BJ (cell line): Measurements from ENCODE around the gene LARP1. TPM values are rescaled to one million over a fixed set of nuclear protein-coding genes. Genes with fewer than 3 reads are reported as not detected.

Experiments
- CTCF ChIA-PET: fragments of 350-600 bp; formaldehyde crosslinking; extraction: SDS; loops from one replicate; lab custom pipeline; 2021; ENCODE audit warnings: antibody characterized with exemption, inconsistent platforms; lab: Yijun Ruan, JAX
- POLR2A ChIA-PET: fragments of 300-600 bp; sonication (Branson Sonifier 250); formaldehyde crosslinking; extraction: SDS; loops from one replicate; lab custom pipeline; 2021; ENCODE audit warnings: antibody characterized with exemption; lab: Charles Lee
- DNase-seq: peaks from one replicate; pipeline ENCODE4 v3.0.0-alpha.2; 2011; ENCODE audit warnings: low read depth
- H3K27me3 ChIP-seq: 2 replicates; pipeline ENCODE4 v1.6.0; 2011; ENCODE audit warnings: low read length; ENCODE audit not compliant: control insufficient read depth, insufficient read depth
- H3K36me3 ChIP-seq: 2 replicates; pipeline ENCODE4 v1.5.1; 2011; ENCODE audit warnings: low read length; ENCODE audit not compliant: control insufficient read depth, insufficient read depth
- H3K4me3 ChIP-seq: 2 replicates; pipeline ENCODE4 v1.5.1; 2011; ENCODE audit warnings: low read depth, mild to moderate bottlenecking, control low read depth, low read length
- polyA plus RNA-seq: library from polyadenylated mRNA; depleted of rRNA; stranded (reverse); fragments of >200 nt; gene quantifications from 2 replicates; pipeline ENCODE4 v1.2.3, GENCODE V29; 2011
- TF ChIP-seq, protein P1 (sequence below): IDR thresholded peaks from 2 replicates; pipeline ENCODE4 v1.5.1; 2011; ENCODE audit warnings: low read depth, mild to moderate bottlenecking, control low read depth, inconsistent platforms, low read length, moderate library complexity; ENCODE audit not compliant: insufficient read depth

The LARP1 gene
- polyA plus RNA-seq, 1 experiment = 59.0 TPM

DNA sequence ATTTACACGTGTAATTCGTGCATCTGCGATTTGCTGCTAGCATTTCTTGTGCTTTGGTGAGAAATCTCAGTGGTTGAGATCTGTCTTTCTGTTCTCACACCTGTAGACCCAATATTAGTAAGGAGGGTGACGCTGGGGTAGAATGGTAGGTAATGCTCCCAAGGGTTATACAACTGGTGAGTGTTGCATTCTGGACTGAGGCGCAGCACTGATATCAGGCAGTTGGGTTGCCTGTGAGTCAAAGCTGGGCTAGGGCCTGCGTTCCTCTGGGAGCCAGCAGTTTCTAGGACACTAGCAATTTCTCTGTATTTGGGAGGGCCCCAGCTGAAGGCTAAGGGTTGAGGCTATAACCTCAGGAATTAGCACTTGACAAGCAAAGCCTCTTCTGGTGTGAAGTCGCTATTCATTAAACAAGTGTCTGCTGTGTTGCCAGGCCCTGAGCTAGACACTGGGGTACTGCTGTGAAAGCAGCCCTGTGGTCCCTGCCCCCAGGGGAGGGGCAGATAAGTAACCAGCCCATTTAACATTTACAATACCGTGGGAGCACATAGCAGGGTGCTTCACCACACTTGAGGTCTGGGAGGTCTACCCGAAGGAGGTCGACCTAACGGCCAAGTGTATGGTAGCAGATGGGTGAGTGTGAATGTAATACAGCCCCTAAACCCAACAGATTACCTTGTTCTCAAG is 28.7 kb downstream of the LARP1 start:
- DNase-seq = no peak
- CTCF ChIA-PET = no interaction called here

DNA sequence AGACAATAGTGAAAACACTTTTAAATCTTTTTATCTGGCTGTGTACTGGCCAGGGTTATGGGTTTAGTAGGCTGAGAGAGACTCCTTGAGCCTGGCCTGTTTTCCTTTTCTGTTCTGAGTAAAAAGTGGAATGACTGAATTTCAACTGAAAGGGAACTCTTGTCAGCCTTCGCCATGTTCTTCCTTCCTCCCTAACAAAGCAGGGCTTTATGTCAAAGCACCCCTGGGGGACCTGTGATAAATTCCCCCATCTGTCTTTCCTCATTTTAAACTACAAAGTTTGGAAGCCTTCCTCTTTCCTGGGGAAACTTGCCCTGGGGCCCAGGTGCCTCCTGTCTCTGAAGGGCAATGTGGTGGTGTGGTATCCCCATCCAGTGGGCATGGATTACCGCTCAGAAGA is 29.7 kb downstream of the LARP1 start:
- CTCF ChIA-PET = no interaction called here
- H3K36me3 ChIP-seq = no peaks in the 10 kb centered on the region; the same call in 1 of the 2 replicates
- TF ChIP-seq, protein P1, sequence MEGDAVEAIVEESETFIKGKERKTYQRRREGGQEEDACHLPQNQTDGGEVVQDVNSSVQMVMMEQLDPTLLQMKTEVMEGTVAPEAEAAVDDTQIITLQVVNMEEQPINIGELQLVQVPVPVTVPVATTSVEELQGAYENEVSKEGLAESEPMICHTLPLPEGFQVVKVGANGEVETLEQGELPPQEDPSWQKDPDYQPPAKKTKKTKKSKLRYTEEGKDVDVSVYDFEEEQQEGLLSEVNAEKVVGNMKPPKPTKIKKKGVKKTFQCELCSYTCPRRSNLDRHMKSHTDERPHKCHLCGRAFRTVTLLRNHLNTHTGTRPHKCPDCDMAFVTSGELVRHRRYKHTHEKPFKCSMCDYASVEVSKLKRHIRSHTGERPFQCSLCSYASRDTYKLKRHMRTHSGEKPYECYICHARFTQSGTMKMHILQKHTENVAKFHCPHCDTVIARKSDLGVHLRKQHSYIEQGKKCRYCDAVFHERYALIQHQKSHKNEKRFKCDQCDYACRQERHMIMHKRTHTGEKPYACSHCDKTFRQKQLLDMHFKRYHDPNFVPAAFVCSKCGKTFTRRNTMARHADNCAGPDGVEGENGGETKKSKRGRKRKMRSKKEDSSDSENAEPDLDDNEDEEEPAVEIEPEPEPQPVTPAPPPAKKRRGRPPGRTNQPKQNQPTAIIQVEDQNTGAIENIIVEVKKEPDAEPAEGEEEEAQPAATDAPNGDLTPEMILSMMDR = no peak
- no peaks in the 10 kb centered on the region for H3K27me3 ChIP-seq
- POLR2A ChIA-PET = no interaction called here
- H3K4me3 ChIP-seq = no peak overlapping the region
- no peak for DNase-seq

More for the DNA sequence above, 28.7 kb downstream of the LARP1 start:
- H3K27me3 ChIP-seq = no peaks in the 10 kb centered on the region
- no peaks in the 10 kb centered on the region; the same call in 1 of the 2 replicates for H3K36me3 ChIP-seq
- TF ChIP-seq, protein P1 = no peak
- H3K4me3 ChIP-seq = no peak overlapping the region
- POLR2A ChIA-PET = no interaction called here

DNA sequence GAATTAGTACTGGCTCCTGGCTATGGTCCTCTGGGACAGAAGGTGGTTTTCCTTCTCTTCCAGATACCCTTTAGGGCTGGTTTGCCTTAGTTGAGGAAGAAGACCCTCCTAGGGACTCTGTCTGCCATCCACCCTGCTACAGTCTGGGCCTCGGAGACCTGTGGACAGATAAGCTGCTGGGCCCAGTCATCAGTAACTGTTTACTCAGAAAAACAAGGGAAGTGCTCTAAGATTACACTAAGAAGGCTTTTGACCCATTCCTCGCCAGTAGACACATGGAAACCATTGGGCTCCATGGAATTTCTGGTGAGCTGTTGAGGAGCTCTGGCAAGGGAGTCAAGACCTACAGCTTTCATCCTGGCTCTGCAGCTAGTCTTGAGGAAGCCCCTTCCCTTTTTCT is 31.2 kb downstream of the LARP1 start:
- Histone ChIP-seq H3K4me3 (no peak overlapping the region), H3K36me3 (no peaks in the 10 kb centered on the region; the same call in 1 of the 2 replicates), H3K27me3 (no peaks in the 10 kb centered on the region)
- no peak for DNase-seq
- ChIA-PET CTCF (interaction anchor here (1.0 kb wide), 1 partner anchor 15 kb away, joined by 3 read pairs; no protein-coding TSS in a partner anchor), POLR2A (no interaction called here)
- TF ChIP-seq, protein P1 = no peak

GRCh38 chr5:154788212-154788611 is 33.0 kb downstream of the LARP1 start:
- no peak for DNase-seq
- CTCF ChIA-PET = interaction anchor here (1.0 to 1.2 kb wide), 2 partner anchors 21 to 130 kb away, joined by 3 read pairs; no protein-coding TSS in a partner anchor
- POLR2A ChIA-PET = no interaction called here
- TF ChIP-seq, protein P1 = no peak
- Histone ChIP-seq H3K27me3 (no peaks in the 10 kb centered on the region), H3K4me3 (no peak overlapping the region), H3K36me3 (peaks cover 7% of the 10 kb centered on the region)

DNA sequence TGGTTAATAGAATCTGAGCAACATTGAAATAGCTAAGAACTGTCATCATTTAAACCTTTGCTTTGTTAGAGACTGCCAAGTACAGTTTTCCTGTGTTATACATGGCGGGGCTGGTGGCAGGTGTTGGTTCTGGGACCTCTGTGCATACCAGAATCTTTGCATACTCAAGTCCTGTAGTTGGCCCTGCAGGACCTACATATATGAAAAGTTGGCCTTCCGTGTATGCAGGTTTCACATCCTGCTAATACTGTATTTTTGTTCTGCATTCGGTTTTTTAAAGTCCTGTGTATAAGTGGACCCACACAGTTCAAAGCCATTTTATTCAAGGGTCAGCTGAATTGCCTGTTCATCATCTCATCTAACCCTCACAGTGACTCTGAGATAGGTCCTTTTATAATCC is 36.4 kb downstream of the LARP1 start:
- TF ChIP-seq, protein P1 = no peak
- H3K27me3 ChIP-seq = no peaks in the 10 kb centered on the region
- peaks cover 15% of the 10 kb centered on the region for H3K36me3 ChIP-seq
- POLR2A ChIA-PET = interaction anchor here (0.7 kb wide), 1 partner anchor 39 kb away, joined by 23 read pairs; no protein-coding TSS in a partner anchor
- DNase-seq = no peak
- CTCF ChIA-PET = no interaction called here
- H3K4me3 ChIP-seq = no peak overlapping the region
